Prostate gland (tissue), 2 donors: ENCODE data around the gene HIVEP2.

ENCODE experiments used
- CTCF ChIP-seq, 4 experiments: fragments of 200-600 bp in 2 of 4; fragments of 450-650 bp in 2 of 4; sonication (generic) in 2 of 4; IDR thresholded peaks; 1 replicate in 3 of 4; 2 replicates in 1 of 4; pipeline ENCODE4 v1.5.1; 2016 to 2019; ENCODE audit warnings: antibody characterized with exemption in 4 of 4, mild to moderate bottlenecking in 2 of 4, moderate library complexity in 2 of 4
- POLR2A ChIP-seq: fragments of 450-650 bp; IDR thresholded peaks from one replicate; pipeline ENCODE4 v1.6.1; 2016; ENCODE audit warnings: antibody characterized with exemption, mild to moderate bottlenecking

GRCh38 chr6:142839686-142840040 is 105.3 kb downstream of the HIVEP2 start:
- TF ChIP-seq CTCF (IDR thresholded peaks at IDR 0.05) = no peak
- no peak for TF ChIP-seq POLR2A
